ENCODE results near the gene PICK1. TPM values are rescaled to one million over a fixed set of nuclear protein-coding genes. Genes with fewer than 3 reads are reported as not detected.
A peak's percentile ranks its signal among the peaks of the same experiment; 100 is the strongest.

PICK1 gene
- total and polyA plus RNA-seq, 2 donors from 2014 or later: 28.4 to 43.4 TPM

- no peak overlapping the region for H3K27ac ChIP-seq (ENCODE audit: low read depth in 2 of 2, low read length in 2 of 2)
- no peak overlapping the region for H3K4me3 ChIP-seq (ENCODE audit: low read length in 3 of 3)
- H3K27me3 ChIP-seq (ENCODE audit: control insufficient read depth, insufficient read depth, low read length): no peaks in the 10 kb centered on the region
- peaks cover 0 to 2% (median 0%) of the 10 kb centered on the region in 3 donors for H3K4me1 ChIP-seq (ENCODE audit: control insufficient read depth in 2 of 3, insufficient read depth in 2 of 3, low read depth in 1 of 3, low read length in 3 of 3)
- DNase-seq (no peak), FAIRE-seq (no peak)
- no peak overlapping the region for H3K9ac ChIP-seq (ENCODE audit: low read length in 3 of 3)
- intact Hi-C loops (cut with DNase I): no loop called here
- H3K36me3 ChIP-seq (ENCODE audit: control insufficient read depth in 2 of 3, insufficient read depth in 3 of 3, low read length in 3 of 3): no peaks in the 10 kb centered on the region
- H3K9me3 ChIP-seq (ENCODE audit: control insufficient read depth in 2 of 3, insufficient read depth in 1 of 3, low read length in 3 of 3): no peaks in the 10 kb centered on the region
- TF ChIP-seq, protein P1, sequence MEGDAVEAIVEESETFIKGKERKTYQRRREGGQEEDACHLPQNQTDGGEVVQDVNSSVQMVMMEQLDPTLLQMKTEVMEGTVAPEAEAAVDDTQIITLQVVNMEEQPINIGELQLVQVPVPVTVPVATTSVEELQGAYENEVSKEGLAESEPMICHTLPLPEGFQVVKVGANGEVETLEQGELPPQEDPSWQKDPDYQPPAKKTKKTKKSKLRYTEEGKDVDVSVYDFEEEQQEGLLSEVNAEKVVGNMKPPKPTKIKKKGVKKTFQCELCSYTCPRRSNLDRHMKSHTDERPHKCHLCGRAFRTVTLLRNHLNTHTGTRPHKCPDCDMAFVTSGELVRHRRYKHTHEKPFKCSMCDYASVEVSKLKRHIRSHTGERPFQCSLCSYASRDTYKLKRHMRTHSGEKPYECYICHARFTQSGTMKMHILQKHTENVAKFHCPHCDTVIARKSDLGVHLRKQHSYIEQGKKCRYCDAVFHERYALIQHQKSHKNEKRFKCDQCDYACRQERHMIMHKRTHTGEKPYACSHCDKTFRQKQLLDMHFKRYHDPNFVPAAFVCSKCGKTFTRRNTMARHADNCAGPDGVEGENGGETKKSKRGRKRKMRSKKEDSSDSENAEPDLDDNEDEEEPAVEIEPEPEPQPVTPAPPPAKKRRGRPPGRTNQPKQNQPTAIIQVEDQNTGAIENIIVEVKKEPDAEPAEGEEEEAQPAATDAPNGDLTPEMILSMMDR (IDR thresholded peaks at IDR 0.05; ENCODE audit: borderline replicate concordance, extremely low read depth, insufficient read depth): no peak
Observed at GRCh38 chr22:38027487-38027886, 29.7 kb upstream of the PICK1 start.

DNA sequence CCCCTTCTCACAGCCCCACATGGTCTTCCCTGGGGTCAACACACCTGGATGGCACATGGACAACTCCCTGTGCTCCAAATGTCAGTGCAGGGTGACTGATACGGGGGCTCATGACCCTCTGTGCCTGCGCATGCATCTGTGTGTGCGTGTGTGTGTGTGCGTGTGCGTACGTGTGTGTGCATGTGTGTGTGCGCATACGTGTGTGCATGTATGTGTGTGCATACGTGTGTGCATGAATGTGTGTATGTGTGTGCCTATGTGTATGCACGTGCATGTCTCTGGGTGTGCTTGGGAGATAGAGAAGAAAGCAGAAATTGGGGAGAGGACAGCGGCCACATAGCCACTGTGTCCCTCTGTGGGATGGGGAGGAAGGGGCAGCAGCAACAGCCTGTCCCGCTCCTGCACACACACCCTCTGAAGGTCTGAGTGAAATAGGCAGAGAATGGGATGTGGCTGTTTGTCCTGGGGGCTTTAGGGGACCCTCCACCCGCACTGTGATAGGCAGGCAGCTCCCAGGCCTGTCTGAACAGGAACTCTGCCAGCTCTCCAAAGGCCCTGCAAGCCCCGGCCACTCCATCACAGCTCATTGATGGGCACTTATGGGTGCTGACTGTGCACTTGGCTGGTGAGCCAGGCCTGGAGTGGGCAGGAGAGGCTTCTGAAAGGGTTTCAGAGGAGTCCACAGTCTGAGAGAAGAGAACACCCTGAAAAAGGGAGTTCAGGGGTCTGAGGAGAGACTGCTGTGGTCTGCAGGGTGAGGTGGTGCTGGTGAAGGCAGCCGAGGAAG, 28.7 kb upstream of the PICK1 start:
- DNase-seq: peak in 2 of 5 donors; percentile 19 to 44
- no peaks in the 10 kb centered on the region for H3K9me3 ChIP-seq (ENCODE audit: control insufficient read depth in 2 of 3, insufficient read depth in 1 of 3, low read length in 3 of 3)

GRCh38 chr22:38029370-38029769, 27.8 kb upstream of the PICK1 start:
- FAIRE-seq: no peak
- Histone ChIP-seq H3K36me3 (ENCODE audit: control insufficient read depth in 2 of 3, insufficient read depth in 3 of 3, low read length in 3 of 3) (no peaks in the 10 kb centered on the region), H3K4me3 (ENCODE audit: low read length in 3 of 3) (no peak overlapping the region), H3K27ac (ENCODE audit: low read depth in 2 of 2, low read length in 2 of 2) (no peak overlapping the region), H3K9me3 (ENCODE audit: control insufficient read depth in 2 of 3, insufficient read depth in 1 of 3, low read length in 3 of 3) (no peaks in the 10 kb centered on the region), H3K9ac (ENCODE audit: low read length in 3 of 3) (no peak overlapping the region), H3K27me3 (ENCODE audit: control insufficient read depth, insufficient read depth, low read length) (no peaks in the 10 kb centered on the region), H3K4me1 (ENCODE audit: control insufficient read depth in 2 of 3, insufficient read depth in 2 of 3, low read depth in 1 of 3, low read length in 3 of 3) (peaks cover 0 to 12% (median 0%) of the 10 kb centered on the region in 3 donors)
- peak in 1 of 5 donors; percentile 15 for DNase-seq
- intact Hi-C loops (cut with DNase I): no loop called here
- TF ChIP-seq, protein P1 (IDR thresholded peaks at IDR 0.05; ENCODE audit: borderline replicate concordance, extremely low read depth, insufficient read depth): no peak

More for the DNA sequence above, 28.7 kb upstream of the PICK1 start:
- H3K9ac ChIP-seq (ENCODE audit: low read length in 3 of 3): no peak overlapping the region
- TF ChIP-seq, protein P1 (IDR thresholded peaks at IDR 0.05; ENCODE audit: borderline replicate concordance, extremely low read depth, insufficient read depth): no peak
- FAIRE-seq: no peak
- no peak overlapping the region for H3K4me3 ChIP-seq (ENCODE audit: low read length in 3 of 3)
- H3K27me3 ChIP-seq (ENCODE audit: control insufficient read depth, insufficient read depth, low read length): no peaks in the 10 kb centered on the region
- intact Hi-C loops (cut with DNase I): no loop called here
- H3K4me1 ChIP-seq (ENCODE audit: control insufficient read depth in 2 of 3, insufficient read depth in 2 of 3, low read depth in 1 of 3, low read length in 3 of 3): peaks cover 0 to 4% (median 0%) of the 10 kb centered on the region in 3 donors
- H3K27ac ChIP-seq (ENCODE audit: low read depth in 2 of 2, low read length in 2 of 2): no peak overlapping the region
- H3K36me3 ChIP-seq (ENCODE audit: control insufficient read depth in 2 of 3, insufficient read depth in 3 of 3, low read length in 3 of 3): no peaks in the 10 kb centered on the region
